ENCODE measurements around the gene YIPF3. TPM values are rescaled to one million over a fixed set of nuclear protein-coding genes. Genes with fewer than 3 reads are reported as not detected.

The YIPF3 gene
- total and polyA plus RNA-seq, 8 donors = 18.7 to 107 (median 59.6) TPM

DNA sequence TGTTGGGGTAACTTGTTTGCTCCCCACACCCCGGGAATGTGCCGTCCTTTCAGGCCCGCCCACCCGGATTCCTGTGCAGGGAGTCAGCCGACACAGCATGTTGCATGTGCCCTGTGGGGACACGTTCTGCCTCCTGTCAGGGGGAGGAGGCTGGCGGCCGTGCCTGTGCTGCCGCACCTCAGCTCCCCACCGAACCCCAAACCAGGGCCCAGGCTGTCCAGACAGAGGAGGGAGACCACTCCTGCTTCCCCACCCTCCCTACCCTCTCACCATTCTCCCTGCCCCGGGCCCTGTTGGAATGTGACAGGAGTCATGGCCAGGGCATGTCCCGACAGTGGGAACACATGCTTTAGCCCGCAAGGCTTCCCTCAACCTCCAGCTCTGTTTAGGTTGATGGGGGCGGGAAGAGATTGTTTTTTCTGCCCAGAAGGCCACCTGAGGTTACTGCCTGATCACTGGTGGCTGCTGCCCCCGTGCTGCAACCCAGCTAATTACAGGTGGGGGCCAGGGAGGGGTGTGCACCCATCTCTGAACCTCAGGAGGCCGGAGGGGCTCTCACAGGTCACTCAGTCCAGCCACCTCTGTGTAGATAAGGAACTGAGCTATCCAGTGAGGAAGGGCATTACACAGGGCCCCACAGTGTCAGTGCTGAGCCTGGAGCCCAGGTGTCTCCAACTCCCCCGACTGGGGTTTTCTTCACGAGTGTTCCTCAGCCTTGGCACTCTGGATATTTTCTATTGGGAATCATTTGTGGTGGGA is 20.2 kb downstream of the YIPF3 start:
- no peak overlapping the region for H3K4me3 ChIP-seq
- TF ChIP-seq, protein P1, sequence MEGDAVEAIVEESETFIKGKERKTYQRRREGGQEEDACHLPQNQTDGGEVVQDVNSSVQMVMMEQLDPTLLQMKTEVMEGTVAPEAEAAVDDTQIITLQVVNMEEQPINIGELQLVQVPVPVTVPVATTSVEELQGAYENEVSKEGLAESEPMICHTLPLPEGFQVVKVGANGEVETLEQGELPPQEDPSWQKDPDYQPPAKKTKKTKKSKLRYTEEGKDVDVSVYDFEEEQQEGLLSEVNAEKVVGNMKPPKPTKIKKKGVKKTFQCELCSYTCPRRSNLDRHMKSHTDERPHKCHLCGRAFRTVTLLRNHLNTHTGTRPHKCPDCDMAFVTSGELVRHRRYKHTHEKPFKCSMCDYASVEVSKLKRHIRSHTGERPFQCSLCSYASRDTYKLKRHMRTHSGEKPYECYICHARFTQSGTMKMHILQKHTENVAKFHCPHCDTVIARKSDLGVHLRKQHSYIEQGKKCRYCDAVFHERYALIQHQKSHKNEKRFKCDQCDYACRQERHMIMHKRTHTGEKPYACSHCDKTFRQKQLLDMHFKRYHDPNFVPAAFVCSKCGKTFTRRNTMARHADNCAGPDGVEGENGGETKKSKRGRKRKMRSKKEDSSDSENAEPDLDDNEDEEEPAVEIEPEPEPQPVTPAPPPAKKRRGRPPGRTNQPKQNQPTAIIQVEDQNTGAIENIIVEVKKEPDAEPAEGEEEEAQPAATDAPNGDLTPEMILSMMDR (IDR thresholded peaks at IDR 0.05) = peak in 5 of 7 experiments; percentile 24 to 68 (median 49)
- no peak for TF ChIP-seq EP300 (IDR thresholded peaks at IDR 0.05)
- peak overlapping the region in 1 of 5 donors; percentile 5 for H3K27ac ChIP-seq
- intact Hi-C loops (cut with DNase I; ENCODE audit: low total_unique reads) = no loop called here
- peaks cover 11 to 46% (median 42%) of the 10 kb centered on the region in 4 donors for H3K4me1 ChIP-seq
- 38 to 53% (median 43%) methylated on average over 10 to 18 of the region's 18 CpGs for WGBS, 5 donors
- H3K36me3 ChIP-seq = peaks cover 35 to 42% (median 40%) of the 10 kb centered on the region in 4 donors
- H3K9me3 ChIP-seq = no peaks in the 10 kb centered on the region
- peak in 1 of 2 donors; percentile 65 for DNase-seq
- no peaks in the 10 kb centered on the region for H3K27me3 ChIP-seq

DNA sequence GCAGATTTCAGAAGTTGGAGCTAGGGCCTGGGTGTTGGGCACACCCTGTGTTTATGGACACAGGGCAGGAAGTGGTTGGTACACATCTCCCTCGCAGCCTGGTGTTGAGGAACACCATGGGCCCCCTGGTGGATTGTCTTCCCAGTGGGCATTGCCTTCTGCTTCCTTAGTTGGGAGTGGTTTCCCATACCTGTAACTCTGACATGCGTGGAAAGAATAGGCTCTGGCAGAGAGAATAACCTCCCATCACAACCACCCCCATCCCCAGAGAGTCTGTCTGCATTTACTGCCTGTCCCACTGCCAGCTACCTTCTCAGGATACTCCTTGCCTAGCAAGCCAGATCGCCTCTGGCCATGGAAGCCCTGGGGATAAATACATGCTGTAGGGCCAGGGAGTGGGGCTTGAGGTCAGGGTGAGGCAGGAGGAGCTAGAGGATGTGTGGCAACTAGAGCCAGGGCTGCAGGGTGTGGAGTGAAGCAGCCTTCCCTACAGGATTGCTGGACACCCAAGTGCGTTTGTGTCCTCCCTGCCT is 21.3 kb downstream of the YIPF3 start:
- TF ChIP-seq POLR2A (IDR thresholded peaks at IDR 0.05) = no peak
- TF ChIP-seq, protein P1 (IDR thresholded peaks at IDR 0.05) = peak in 2 of 7 experiments; percentile 20 to 24
- 48 to 59% (median 57%) methylated on average over 3 to 4 of the region's 4 CpGs for WGBS, 5 donors
- Histone ChIP-seq H3K4me3 (no peak overlapping the region), H3K9me3 (no peaks in the 10 kb centered on the region), H3K36me3 (peaks cover 26 to 31% (median 30%) of the 10 kb centered on the region in 4 donors), H3K27me3 (no peaks in the 10 kb centered on the region), H3K27ac (peak overlapping the region in 2 of 5 donors; percentile 1 to 5), H3K4me1 (peaks cover 11 to 50% (median 42%) of the 10 kb centered on the region in 4 donors)
- intact Hi-C loops (cut with DNase I; ENCODE audit: low total_unique reads) = no loop called here
- peak in 1 of 2 donors; percentile 60 for DNase-seq

GRCh38 chr6:43494766-43495165 is 22.0 kb downstream of the YIPF3 start:
- intact Hi-C loops (cut with DNase I; ENCODE audit: low total_unique reads) = no loop called here
- H3K4me3 ChIP-seq = no peak overlapping the region
- no peaks in the 10 kb centered on the region for H3K27me3 ChIP-seq
- H3K27ac ChIP-seq = no peak overlapping the region
- peaks cover 19 to 30% (median 27%) of the 10 kb centered on the region in 4 donors for H3K36me3 ChIP-seq
- H3K4me1 ChIP-seq = peaks cover 12 to 50% (median 42%) of the 10 kb centered on the region in 4 donors
- 93 to 100% (median 94%) methylated on average over 2 to 4 of the region's 4 CpGs for WGBS, 5 donors
- TF ChIP-seq POLR2AphosphoS5 (IDR thresholded peaks at IDR 0.05) (no peak), POLR2A (IDR thresholded peaks at IDR 0.05) (no peak), EP300 (IDR thresholded peaks at IDR 0.05) (no peak)
- TF ChIP-seq, protein P1 (IDR thresholded peaks at IDR 0.05) = no peak
- DNase-seq = no peak
- H3K9me3 ChIP-seq = no peaks in the 10 kb centered on the region

- Histone ChIP-seq H3K27ac (no peak overlapping the region), H3K36me3 (peaks cover 15 to 30% (median 26%) of the 10 kb centered on the region in 4 donors), H3K9me3 (no peaks in the 10 kb centered on the region), H3K4me3 (no peak overlapping the region), H3K4me1 (peaks cover 12 to 50% (median 39%) of the 10 kb centered on the region in 4 donors), H3K27me3 (no peaks in the 10 kb centered on the region)
- TF ChIP-seq POLR2AphosphoS5 (IDR thresholded peaks at IDR 0.05) = no peak
- TF ChIP-seq EP300 (IDR thresholded peaks at IDR 0.05) = no peak
- TF ChIP-seq, protein P1 (IDR thresholded peaks at IDR 0.05) = no peak
- TF ChIP-seq POLR2A (IDR thresholded peaks at IDR 0.05) = no peak
- WGBS, 5 donors = 82 to 92% (median 91%) methylated on average over 5 to 6 of the region's 6 CpGs
- DNase-seq = no peak
- intact Hi-C loops (cut with DNase I; ENCODE audit: low total_unique reads) = no loop called here
Observed at GRCh38 chr6:43494321-43494720, 22.4 kb downstream of the YIPF3 start.
